A549 (cell line): Measurements from ENCODE around the gene DLG4. TPM values are rescaled to one million over a fixed set of nuclear protein-coding genes. Genes with fewer than 3 reads are reported as not detected.

ENCODE experiments used
- ATAC-seq, 2 experiments: fragments of 200-7000 bp in 1 of 2; fragments of >200 bp in 1 of 2; cut with Nextera tagmentation in 1 of 2; cut with Tn5 transposase in 1 of 2; 3 replicates each; pipeline versions ENCODE4 v1.8.0 to v1.9.1; 2018 to 2020; ENCODE audit warnings: mild to moderate bottlenecking in 1 of 2, moderate library complexity in 1 of 2
- CTCF ChIA-PET: fragments of 300-600 bp; sonication (Branson Sonifier 250); formaldehyde crosslinking; extraction: SDS; loops from one replicate; lab custom pipeline; 2021; ENCODE audit warnings: antibody characterized with exemption, inconsistent platforms; lab: Yijun Ruan, JAX
- POLR2A ChIA-PET: fragments of 350-600 bp; formaldehyde crosslinking; extraction: SDS; loops from one replicate; lab custom pipeline; 2021; ENCODE audit warnings: antibody characterized with exemption, inconsistent platforms; lab: Yijun Ruan, JAX
- DNase-seq, 2 experiments: peaks; one replicate each; pipeline versions ENCODE4 v3.0.0 to v3.0.0-alpha.2; 2011 to 2016; ENCODE audit warnings: low read depth in 1 of 2, low spot score in 1 of 2
- FAIRE-seq: peaks from 2 replicates; lab custom pipeline; 2011; peaks lifted over from hg19 to GRCh38; lab: Jason Lieb, UNC
- H3K27ac ChIP-seq, 2 experiments: fragments of >200 bp; sonication (Bioruptor Twin); formaldehyde crosslinking; 3 replicates each; pipeline ENCODE4 v1.5.1; 2016 to 2017
- H3K4me1 ChIP-seq: fragments of >200 bp; sonication (Bioruptor Twin); formaldehyde crosslinking; 3 replicates; pipeline ENCODE4 v1.6.1; 2016
- H3K4me2 ChIP-seq: fragments of >200 bp; sonication (Bioruptor Twin); formaldehyde crosslinking; 3 replicates; pipeline ENCODE4 v1.6.1; 2016
- H3K4me3 ChIP-seq: fragments of >200 bp; sonication (Bioruptor Twin); formaldehyde crosslinking; 3 replicates; pipeline ENCODE4 v1.5.1; 2016
- H3K9me3 ChIP-seq: fragments of >200 bp; sonication (Bioruptor Twin); formaldehyde crosslinking; 3 replicates; pipeline ENCODE4 v1.6.1; 2016
- CHD2 ChIP-seq: fragments of 150-350 bp; IDR thresholded peaks from 2 replicates; pipeline ENCODE4 v1.6.1; 2014; ENCODE audit warnings: low read length; ENCODE audit not compliant: partially characterized antibody
- CHD4 ChIP-seq: fragments of 200-600 bp; sonication (generic); IDR thresholded peaks from 2 replicates; pipeline ENCODE4 v1.6.1; 2016; ENCODE audit warnings: antibody characterized with exemption, mild to moderate bottlenecking, borderline replicate concordance
- CTCF ChIP-seq: fragments of >200 bp; sonication (Bioruptor Twin); formaldehyde crosslinking; IDR thresholded peaks from 3 replicates; pipeline ENCODE4 v1.5.1; 2016
- E2F6 ChIP-seq: IDR thresholded peaks from 2 replicates; pipeline ENCODE4 v1.6.1; 2012; ENCODE audit warnings: low read depth, borderline replicate concordance
- ELK1 ChIP-seq: fragments of 150-350 bp; IDR thresholded peaks from 2 replicates; pipeline ENCODE4 v1.6.1; 2014; ENCODE audit warnings: low read depth, mild to moderate bottlenecking, low read length
- FOSL2 ChIP-seq, 2 experiments: fragments of 450-650 bp in 1 of 2; fragments of >200 bp in 1 of 2; sonication (Bioruptor Twin) in 1 of 2; formaldehyde crosslinking; IDR thresholded peaks; 2 replicates each; pipeline versions ENCODE4 v1.5.0 to v1.6.1; 2016 to 2020; ENCODE audit warnings: mild to moderate bottlenecking in 1 of 2, moderate library complexity in 1 of 2
- GATA3 ChIP-seq: IDR thresholded peaks from 2 replicates; pipeline ENCODE4 v1.6.1; 2012; ENCODE audit warnings: borderline replicate concordance
- HMGXB4 ChIP-seq: fragments of 250-450 bp; sonication (Bioruptor Pico); IDR thresholded peaks from 2 replicates; pipeline ENCODE4 v1.5.0; 2021; ENCODE audit warnings: mild to moderate bottlenecking, moderate library complexity, borderline replicate concordance
- MAFK ChIP-seq: fragments of 450-650 bp; IDR thresholded peaks from 2 replicates; pipeline ENCODE4 v1.6.1; 2014; ENCODE audit not compliant: partially characterized antibody
- MAZ ChIP-seq: fragments of 150-350 bp; IDR thresholded peaks from 2 replicates; pipeline ENCODE4 v1.6.1; 2014; ENCODE audit warnings: antibody characterized with exemption, low read depth, low read length, borderline replicate concordance
- NFE2L2 ChIP-seq: fragments of 150-350 bp; conservative IDR thresholded peaks from 2 replicates; pipeline ENCODE4 v1.6.1; 2014; ENCODE audit warnings: low read length
- PHF8 ChIP-seq: fragments of 200-600 bp; sonication (generic); IDR thresholded peaks from 2 replicates; pipeline ENCODE4 v1.6.1; 2016; ENCODE audit warnings: low read depth, mild to moderate bottlenecking, antibody characterized with exemption, moderate library complexity, borderline replicate concordance
- RAD21 ChIP-seq, 2 experiments: fragments of >200 bp in 1 of 2; sonication (Bioruptor Twin) in 1 of 2; formaldehyde crosslinking in 1 of 2; IDR thresholded peaks in 1 of 2; conservative IDR thresholded peaks in 1 of 2; 2 replicates in 1 of 2; 3 replicates in 1 of 2; pipeline ENCODE4 v1.6.1; 2012 to 2018; ENCODE audit warnings: inconsistent platforms in 1 of 2
- RARB ChIP-seq: fragments of 250-450 bp; sonication (Bioruptor Pico); IDR thresholded peaks from 2 replicates; pipeline ENCODE4 v1.8.0; 2021; ENCODE audit warnings: mild to moderate bottlenecking, moderate library complexity
- ZFP36 ChIP-seq: fragments of 450-650 bp; IDR thresholded peaks from 2 replicates; pipeline ENCODE4 v1.6.1; 2014; ENCODE audit warnings: borderline replicate concordance; ENCODE audit not compliant: partially characterized antibody
- ZNF302 ChIP-seq: fragments of 250-450 bp; sonication (Bioruptor Pico); IDR thresholded peaks from 2 replicates; pipeline ENCODE4 v1.9.0; 2021; ENCODE audit warnings: inconsistent platforms, mild to moderate bottlenecking, moderate library complexity
- WGBS: methylation state at CpG from one replicate; pipeline ENCODE4 v1.1.6; 2017; ENCODE audit errors: missing lambda C conversion rate; 5-methylcytosine and 5-hydroxymethylcytosine counted together
- polyA plus RNA-seq, 4 experiments: library from polyadenylated mRNA; depleted of rRNA in 3 of 4; stranded (reverse); fragments of >200 nt; fragmentation: RNase III in 1 of 4; extraction: RNeasy Plus Mini Kit Qiagen cat#74134 plus additional on column Dnase treatment in 1 of 4; gene quantifications; 2 replicates in 3 of 4; 3 replicates in 1 of 4; pipeline ENCODE4 v1.2.3, GENCODE V29; 2011 to 2017

Gene DLG4
- polyA plus RNA-seq, 2 of the 4 experiments (the other 2 are of a cell fraction), result 8.3 to 21.3 TPM

GRCh38 chr17:7237266-7237760 lies 17.7 kb upstream of the DLG4 start:
- no peak for FAIRE-seq
- ChIA-PET POLR2A (interaction anchor here (0.6 to 6.9 kb wide), 4 partner anchors 14 to 192 kb away, joined by 3 to 63 read pairs (median 6); partner anchors contain the start of genes ACADVL, CTDNEP1, DLG4 and ELP5), CTCF (interaction anchor here (1.1 to 17.3 kb wide), 7 partner anchors 15 to 192 kb away, joined by 3 to 169 read pairs (median 6); partner anchors contain the start of genes ACADVL and DLG4)
- peaks cover 58% of the 10 kb centered on the region for H3K4me1 ChIP-seq
- no peak for DNase-seq
- H3K4me3 ChIP-seq, result peak overlapping the region; percentile 99
- no peak for ATAC-seq
- H3K4me2 ChIP-seq, result peak overlapping the region; percentile 69
- H3K9me3 ChIP-seq, result no peaks in the 10 kb centered on the region
- peak overlapping the region; percentile 98 to 100 for H3K27ac ChIP-seq
- 42% methylated on average over 6 of the region's 6 CpGs for WGBS
- TF ChIP-seq FOSL2 (IDR thresholded peaks at IDR 0.05) (no peak), FOSL2 (CRISPR knock-in tag; IDR thresholded peaks at IDR 0.05) (no peak), MAFK (no peak), CTCF (no peak), ZNF302 (CRISPR knock-in tag) (no peak), CHD2 (peak; percentile 9), GATA3 (no peak), ZFP36 (no peak), RAD21 (conservative IDR thresholded peaks at IDR 0.05 in 1 of 2, IDR thresholded peaks at IDR 0.05 in 1 of 2) (no peak)
- TF ChIP-seq, all 56 proteins: peak for 1

- POLR2A ChIA-PET, result interaction anchor here (6.9 kb wide), 1 partner anchor 17 kb away, joined by 63 read pairs; the partner anchor contains the start of genes ACADVL and DLG4
- no peak for ATAC-seq
- peak overlapping the region in 1 of 2 experiments; percentile 98; a peak in 4 of 6 replicates for H3K27ac ChIP-seq
- WGBS, result 91% methylated on average over 6 of the region's 6 CpGs
- H3K4me1 ChIP-seq, result peaks cover 60% of the 10 kb centered on the region
- CTCF ChIA-PET, result interaction anchor here (1.1 to 17.3 kb wide), 8 partner anchors 15 to 191 kb away, joined by 3 to 169 read pairs (median 5); partner anchors contain the start of genes ACADVL and DLG4
- H3K4me2 ChIP-seq, result peak overlapping the region; percentile 69
- H3K4me3 ChIP-seq, result peak overlapping the region; percentile 99; the same call in 2 of the 3 replicates
- no peak for FAIRE-seq
- DNase-seq, result no peak
- TF ChIP-seq ELK1, result no peak
- no peak for TF ChIP-seq CHD2
- no peak for TF ChIP-seq CHD4
- TF ChIP-seq E2F6, result no peak
- no peak for TF ChIP-seq HMGXB4 (CRISPR knock-in tag)
- TF ChIP-seq NFE2L2, result no peak
- no peak for TF ChIP-seq RARB (CRISPR knock-in tag)
- TF ChIP-seq PHF8, result no peak
- TF ChIP-seq MAZ, result no peak
- TF ChIP-seq GATA3, result no peak
- H3K9me3 ChIP-seq, result no peaks in the 10 kb centered on the region
These were observed 17.2 kb upstream of the DLG4 start for GRCh38 chr17:7236808-7237207.
